ENCODE data around the gene ZC3H18.

GRCh38 chr16:88593061-88593460, 22.9 kb downstream of the ZC3H18 start:
- TF ChIP-seq TCF7L2 (IDR thresholded peaks at IDR 0.05; ENCODE audit: borderline replicate concordance, extremely low read depth, insufficient read depth, insufficient read length) (no peak), CTCF (IDR thresholded peaks at IDR 0.05 in 2 of 3, conservative IDR thresholded peaks at IDR 0.05 in 1 of 3; ENCODE audit: borderline replicate concordance in 1 of 3, insufficient read depth in 1 of 3, low read depth in 2 of 3, low read length in 2 of 3) (no peak), RAD21 (IDR thresholded peaks at IDR 0.05; ENCODE audit: low read depth) (no peak), MAX (IDR thresholded peaks at IDR 0.05) (no peak), EZH2phosphoT487 (IDR thresholded peaks at IDR 0.05; ENCODE audit: borderline replicate concordance) (no peak), EZH2 (IDR thresholded peaks at IDR 0.05) (no peak), SIN3A (IDR thresholded peaks at IDR 0.05; ENCODE audit: low read depth) (no peak)
